Stimulated activated CD4-positive, alpha-beta T cell treated with anti-CD3 and anti-CD28 coated beads, Interleukin-4, amount 100 ng/mL, for 4 hours (primary cell): ENCODE measurements around the gene IQSEC1.
A peak's percentile ranks its signal among the peaks of the same experiment; 100 is the strongest.

ENCODE experiments used
- DNase-seq, 2 experiments: peaks; one replicate each; pipeline ENCODE4 v3.0.0-alpha.2; 2020

IQSEC1 gene

GRCh38 chr3:13085081-13085845 is 12.0 kb upstream of the IQSEC1 start:
- DNase-seq: no peak

GRCh38 chr3:13083898-13084297 is 10.7 kb upstream of the IQSEC1 start:
- DNase-seq: no peak

GRCh38 chr3:13083254-13083653 is 10.0 kb upstream of the IQSEC1 start:
- no peak for DNase-seq

- no peak for DNase-seq
Observed at GRCh38 chr3:13082677-13083076, 9.4 kb upstream of the IQSEC1 start.

- no peak for DNase-seq
Observed at GRCh38 chr3:13081603-13082360, 8.6 kb upstream of the IQSEC1 start.

GRCh38 chr3:13080591-13080990 is 7.4 kb upstream of the IQSEC1 start:
- DNase-seq: no peak

GRCh38 chr3:13080026-13080425 is 6.8 kb upstream of the IQSEC1 start:
- no peak for DNase-seq

- no peak for DNase-seq
Observed at GRCh38 chr3:13079510-13079909, 6.3 kb upstream of the IQSEC1 start.

- no peak for DNase-seq
Observed at GRCh38 chr3:13079051-13079450, 5.8 kb upstream of the IQSEC1 start.

- DNase-seq: no peak
Observed at GRCh38 chr3:13078163-13078905, 5.1 kb upstream of the IQSEC1 start.

GRCh38 chr3:13077431-13078162 is 4.4 kb upstream of the IQSEC1 start:
- no peak for DNase-seq

GRCh38 chr3:13075986-13076654 is 2.9 kb upstream of the IQSEC1 start:
- DNase-seq: no peak

- DNase-seq: no peak
Observed at GRCh38 chr3:13075318-13075717, 2.1 kb upstream of the IQSEC1 start.

- DNase-seq: no peak
Observed at GRCh38 chr3:13074006-13074375, 762 bp upstream of the IQSEC1 start.

- DNase-seq: no peak
Observed at GRCh38 chr3:13072600-13073325, 466 bp downstream of the IQSEC1 start.

- no peak for DNase-seq
Observed at GRCh38 chr3:13072239-13072599, 1.0 kb downstream of the IQSEC1 start.

- DNase-seq: no peak
Observed at GRCh38 chr3:13071695-13072094, 1.5 kb downstream of the IQSEC1 start.

- no peak for DNase-seq
Observed at GRCh38 chr3:13070391-13071070, 2.7 kb downstream of the IQSEC1 start.

GRCh38 chr3:13069495-13069894 is 3.7 kb downstream of the IQSEC1 start:
- DNase-seq: peak in 1 of 2 experiments; percentile 25

- DNase-seq: no peak
Observed at GRCh38 chr3:13068269-13069010, 4.8 kb downstream of the IQSEC1 start.
